GM06990 (cell line): Measurements from ENCODE around the gene SNPH.
A peak's percentile ranks its signal among the peaks of the same experiment; 100 is the strongest.

Source experiments
- DNase-seq: peaks from one replicate; pipeline ENCODE4 v3.0.0-alpha.2; 2011; ENCODE audit not compliant: insufficient read length; ENCODE audit errors: extremely low read depth
- H3K27me3 ChIP-seq: replicated peaks from 2 replicates; pipeline ENCODE4 v1.6.0; 2011; ENCODE audit warnings: low read length; ENCODE audit not compliant: control insufficient read depth, insufficient read depth
- H3K36me3 ChIP-seq: 2 replicates; pipeline ENCODE4 v1.5.1; 2011; ENCODE audit warnings: low read length; ENCODE audit not compliant: control insufficient read depth, insufficient read depth
- H3K4me3 ChIP-seq: replicated peaks from 2 replicates; pipeline ENCODE4 v1.5.1; 2011; ENCODE audit warnings: low read depth, mild to moderate bottlenecking, control low read depth, low read length
- TF ChIP-seq, protein P1 (sequence below): IDR thresholded peaks from 2 replicates; pipeline ENCODE4 v1.5.1; 2011; ENCODE audit warnings: low read length, control low read depth, mild to moderate bottlenecking, inconsistent platforms; ENCODE audit not compliant: insufficient read depth, poor library complexity, severe bottlenecking

Gene SNPH

DNA sequence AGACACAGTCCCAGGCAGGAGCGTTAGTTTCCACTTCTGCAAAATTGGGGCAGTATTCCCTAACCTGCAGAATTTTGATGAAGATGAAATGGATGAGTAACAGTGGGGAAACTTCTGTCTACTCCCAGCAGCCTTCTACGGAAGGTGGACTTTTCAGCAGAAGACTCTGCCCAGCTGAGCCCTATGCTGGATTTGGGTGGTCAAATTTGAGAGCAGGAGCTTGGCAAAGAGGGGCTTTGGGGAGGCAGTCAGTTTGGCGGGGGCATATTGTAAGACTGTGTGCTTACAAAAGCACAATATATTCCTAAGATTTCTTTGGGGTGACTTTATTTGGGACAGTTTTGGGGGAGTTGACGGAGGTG, 68.3 kb downstream of the SNPH start:
- Histone ChIP-seq H3K27me3 (no peaks in the 10 kb centered on the region), H3K36me3 (peaks cover 9% of the 10 kb centered on the region), H3K4me3 (no peak overlapping the region)
- no peak for DNase-seq
- TF ChIP-seq, protein P1, sequence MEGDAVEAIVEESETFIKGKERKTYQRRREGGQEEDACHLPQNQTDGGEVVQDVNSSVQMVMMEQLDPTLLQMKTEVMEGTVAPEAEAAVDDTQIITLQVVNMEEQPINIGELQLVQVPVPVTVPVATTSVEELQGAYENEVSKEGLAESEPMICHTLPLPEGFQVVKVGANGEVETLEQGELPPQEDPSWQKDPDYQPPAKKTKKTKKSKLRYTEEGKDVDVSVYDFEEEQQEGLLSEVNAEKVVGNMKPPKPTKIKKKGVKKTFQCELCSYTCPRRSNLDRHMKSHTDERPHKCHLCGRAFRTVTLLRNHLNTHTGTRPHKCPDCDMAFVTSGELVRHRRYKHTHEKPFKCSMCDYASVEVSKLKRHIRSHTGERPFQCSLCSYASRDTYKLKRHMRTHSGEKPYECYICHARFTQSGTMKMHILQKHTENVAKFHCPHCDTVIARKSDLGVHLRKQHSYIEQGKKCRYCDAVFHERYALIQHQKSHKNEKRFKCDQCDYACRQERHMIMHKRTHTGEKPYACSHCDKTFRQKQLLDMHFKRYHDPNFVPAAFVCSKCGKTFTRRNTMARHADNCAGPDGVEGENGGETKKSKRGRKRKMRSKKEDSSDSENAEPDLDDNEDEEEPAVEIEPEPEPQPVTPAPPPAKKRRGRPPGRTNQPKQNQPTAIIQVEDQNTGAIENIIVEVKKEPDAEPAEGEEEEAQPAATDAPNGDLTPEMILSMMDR, result no peak

DNA sequence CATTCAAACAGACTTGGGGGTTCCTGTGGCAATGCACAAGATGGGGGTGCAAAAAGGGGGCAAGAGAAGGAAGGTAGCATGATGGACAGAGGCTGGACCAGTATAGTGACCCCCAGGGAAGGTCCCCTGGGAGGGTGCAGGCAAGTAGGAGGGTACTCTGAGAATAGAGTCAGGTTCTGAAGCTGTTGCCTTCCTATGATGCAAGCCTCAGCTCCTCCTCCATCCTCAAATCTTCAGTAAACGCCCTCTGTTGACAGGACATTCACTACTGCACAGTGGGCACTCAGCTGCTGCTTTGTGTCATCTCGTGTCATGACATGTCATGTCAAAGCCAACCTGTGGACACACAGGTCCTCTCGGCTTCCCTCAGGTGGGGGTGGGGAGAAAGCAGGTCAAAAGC, 68.7 kb downstream of the SNPH start:
- DNase-seq, result no peak

DNA sequence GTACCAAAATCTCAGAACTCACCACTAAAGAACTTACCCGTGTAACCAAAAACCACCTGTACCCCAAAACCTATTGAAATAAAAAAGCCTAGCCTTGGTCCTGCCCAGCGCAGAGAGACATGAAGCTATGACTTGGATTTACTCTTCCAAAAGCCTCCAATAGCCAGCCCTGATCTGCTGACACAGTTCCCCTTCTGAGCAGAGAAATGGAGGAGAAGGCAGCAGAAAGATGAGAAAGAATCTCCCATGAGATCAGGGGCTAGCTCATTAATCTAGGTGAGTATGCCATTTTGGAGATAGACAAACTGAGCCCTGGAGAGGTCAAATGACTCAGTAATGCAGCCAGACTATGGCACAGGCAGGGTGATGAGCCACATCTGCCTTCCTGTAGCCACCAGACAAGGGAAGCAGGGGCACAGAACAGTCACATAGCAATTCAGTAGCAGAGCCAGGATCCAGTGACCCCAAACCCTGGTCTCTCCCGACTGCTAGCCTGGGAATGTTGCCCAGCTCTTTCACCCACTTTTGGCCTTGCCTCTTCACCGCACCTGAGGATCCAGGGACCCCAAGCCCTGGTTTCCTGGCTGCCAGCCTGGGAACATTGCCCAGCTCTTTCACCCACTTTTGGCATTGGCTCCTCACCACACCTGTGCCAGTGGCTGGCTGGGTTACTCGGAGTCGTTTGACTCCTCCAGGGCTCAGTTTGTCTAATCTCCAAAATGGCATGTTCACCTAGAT, 70.0 kb downstream of the SNPH start:
- DNase-seq, result no peak
- TF ChIP-seq, protein P1, result no peak
- H3K4me3 ChIP-seq, result no peak overlapping the region
- no peaks in the 10 kb centered on the region for H3K27me3 ChIP-seq
- H3K36me3 ChIP-seq, result peaks cover 8% of the 10 kb centered on the region

More for the DNA sequence above, 68.7 kb downstream of the SNPH start:
- H3K36me3 ChIP-seq, result peaks cover 9% of the 10 kb centered on the region
- no peak overlapping the region for H3K4me3 ChIP-seq
- TF ChIP-seq, protein P1, result peak; percentile 13
- no peaks in the 10 kb centered on the region for H3K27me3 ChIP-seq

DNA sequence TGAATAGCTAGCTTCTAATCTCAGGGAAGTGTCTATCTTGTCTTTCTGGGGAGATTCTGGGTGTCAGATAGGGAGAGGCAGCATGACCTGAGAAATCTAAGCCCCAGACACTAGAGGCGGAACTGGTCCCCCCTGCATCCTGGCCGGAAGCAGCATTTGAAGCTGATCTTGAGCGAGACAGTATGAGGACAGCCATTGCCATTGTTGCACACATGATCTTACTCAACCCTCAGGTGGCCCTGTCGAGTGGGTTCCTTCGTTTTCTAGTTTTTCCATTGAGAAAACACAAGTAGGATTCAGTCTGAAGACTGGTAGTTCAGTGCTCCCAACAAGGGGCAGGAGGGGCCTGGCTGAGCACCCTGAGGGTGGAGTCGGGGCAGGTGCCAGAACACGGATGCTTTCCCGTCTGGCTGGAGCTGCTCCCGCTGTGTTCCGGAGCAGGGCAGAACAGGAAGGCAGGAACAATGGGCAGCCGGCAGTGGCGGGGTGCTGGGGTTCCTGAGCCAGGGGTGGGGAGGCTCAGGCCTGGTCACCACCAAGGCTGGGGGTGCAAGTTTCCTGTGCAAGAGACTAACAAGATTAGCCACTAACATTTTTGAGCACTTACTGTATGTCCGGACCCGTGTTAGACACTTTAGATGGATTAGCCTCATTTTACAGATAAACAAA, 70.7 kb downstream of the SNPH start:
- no peaks in the 10 kb centered on the region for H3K27me3 ChIP-seq
- no peak for DNase-seq
- H3K4me3 ChIP-seq, result no peak overlapping the region
- TF ChIP-seq, protein P1, result no peak
- peaks cover 11% of the 10 kb centered on the region for H3K36me3 ChIP-seq

DNA sequence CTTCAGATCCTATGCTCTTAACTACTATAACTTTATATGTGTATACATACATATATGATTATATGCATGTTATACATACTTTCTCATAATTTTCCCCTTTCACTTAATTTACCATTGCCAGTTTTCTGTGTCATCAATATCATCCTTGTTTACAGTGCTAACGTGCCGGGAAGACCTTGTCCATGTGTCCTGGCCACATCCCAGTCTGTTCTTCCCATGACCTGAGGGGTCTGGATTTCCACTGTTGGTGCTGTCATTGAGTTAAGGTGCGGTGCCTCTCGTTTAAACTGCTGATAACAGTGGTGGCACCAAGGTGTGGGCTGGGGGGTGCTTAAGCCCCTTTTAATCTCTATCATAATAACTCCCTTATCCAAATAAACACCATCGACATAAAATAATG, 71.3 kb downstream of the SNPH start:
- no peak for DNase-seq
- H3K4me3 ChIP-seq, result no peak overlapping the region
- H3K36me3 ChIP-seq, result peaks cover 11% of the 10 kb centered on the region
- H3K27me3 ChIP-seq, result no peaks in the 10 kb centered on the region
- TF ChIP-seq, protein P1, result no peak

DNA sequence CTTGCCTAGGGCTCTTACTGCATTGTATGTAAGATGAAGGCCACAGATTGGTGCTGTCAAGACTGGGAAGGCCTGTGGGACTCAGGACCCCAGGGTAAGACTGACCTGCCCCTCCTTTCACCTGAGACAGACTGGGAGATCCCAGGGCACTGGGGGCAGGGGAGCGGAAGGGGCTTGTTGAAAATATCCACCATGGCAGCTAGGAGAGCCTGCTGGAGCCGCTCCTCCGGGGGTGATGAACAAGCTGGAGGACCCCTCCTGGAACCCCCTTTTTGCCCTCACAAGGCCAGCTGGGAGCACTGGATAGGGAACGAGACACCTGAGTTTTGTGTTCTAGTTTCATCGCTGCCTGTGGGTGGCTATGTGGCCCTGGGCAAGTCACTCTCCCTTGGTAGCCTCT, 72.0 kb downstream of the SNPH start:
- no peak for DNase-seq
- Histone ChIP-seq H3K36me3 (peaks cover 7% of the 10 kb centered on the region), H3K4me3 (no peak overlapping the region), H3K27me3 (no peaks in the 10 kb centered on the region)
- TF ChIP-seq, protein P1, result no peak
